ENCODE data around the gene WNK1. TPM values are rescaled to one million over a fixed set of nuclear protein-coding genes. Genes with fewer than 3 reads are reported as not detected.

Gene WNK1
- polyA plus RNA-seq, 1 donor, result 56.4 TPM

- H3K4me3 ChIP-seq (ENCODE audit: low read length), result no peak overlapping the region
- no peak for DNase-seq
- H3K27me3 ChIP-seq (ENCODE audit: control insufficient read depth, insufficient read depth, low read length), result no peaks in the 10 kb centered on the region
- H3K9me3 ChIP-seq (ENCODE audit: control insufficient read depth, low read depth, low read length), result peaks cover 3% of the 10 kb centered on the region
- no peak overlapping the region for H3K27ac ChIP-seq (ENCODE audit: low read length)
- 100% methylated on average over 1 of the region's 3 CpGs for WGBS (ENCODE audit: insufficient coverage, low lambda C conversion rate)
- no peaks in the 10 kb centered on the region for H3K4me1 ChIP-seq (ENCODE audit: control insufficient read depth, insufficient read depth, low read length)
- H3K36me3 ChIP-seq (ENCODE audit: control insufficient read depth, insufficient read depth, low read length), result peaks cover 10% of the 10 kb centered on the region
These were observed 65.7 kb downstream of the WNK1 start for GRCh38 chr12:817941-818600.

GRCh38 chr12:818733-819132 is 66.4 kb downstream of the WNK1 start:
- peaks cover 10% of the 10 kb centered on the region for H3K36me3 ChIP-seq (ENCODE audit: control insufficient read depth, insufficient read depth, low read length)
- no peaks in the 10 kb centered on the region for H3K4me1 ChIP-seq (ENCODE audit: control insufficient read depth, insufficient read depth, low read length)
- no peak for DNase-seq
- H3K9me3 ChIP-seq (ENCODE audit: control insufficient read depth, low read depth, low read length), result peaks cover 8% of the 10 kb centered on the region
- 100% methylated on average over 1 of the region's 5 CpGs for WGBS (ENCODE audit: insufficient coverage, low lambda C conversion rate)
- no peak overlapping the region for H3K4me3 ChIP-seq (ENCODE audit: low read length)
- no peak overlapping the region for H3K27ac ChIP-seq (ENCODE audit: low read length)
- H3K27me3 ChIP-seq (ENCODE audit: control insufficient read depth, insufficient read depth, low read length), result no peaks in the 10 kb centered on the region

GRCh38 chr12:820336-820735 is 68.0 kb downstream of the WNK1 start:
- peaks cover 8% of the 10 kb centered on the region for H3K9me3 ChIP-seq (ENCODE audit: control insufficient read depth, low read depth, low read length)
- H3K4me1 ChIP-seq (ENCODE audit: control insufficient read depth, insufficient read depth, low read length), result no peaks in the 10 kb centered on the region
- no CpG with 5 or more reads among the region's 1 CpG for WGBS (ENCODE audit: insufficient coverage, low lambda C conversion rate)
- no peak overlapping the region for H3K27ac ChIP-seq (ENCODE audit: low read length)
- no peak overlapping the region for H3K4me3 ChIP-seq (ENCODE audit: low read length)
- no peak for DNase-seq
- H3K36me3 ChIP-seq (ENCODE audit: control insufficient read depth, insufficient read depth, low read length), result peaks cover 4% of the 10 kb centered on the region
- H3K27me3 ChIP-seq (ENCODE audit: control insufficient read depth, insufficient read depth, low read length), result no peaks in the 10 kb centered on the region

GRCh38 chr12:823028-823698 is 70.8 kb downstream of the WNK1 start:
- WGBS (ENCODE audit: insufficient coverage, low lambda C conversion rate), result 93% methylated on average over 2 of the region's 2 CpGs

GRCh38 chr12:826331-826730 is 74.0 kb downstream of the WNK1 start:
- no CpG with 5 or more reads among the region's 1 CpG for WGBS (ENCODE audit: insufficient coverage, low lambda C conversion rate)
- peaks cover 8% of the 10 kb centered on the region for H3K9me3 ChIP-seq (ENCODE audit: control insufficient read depth, low read depth, low read length)

More at GRCh38 chr12:823028-823698, 70.8 kb downstream of the WNK1 start:
- Histone ChIP-seq H3K4me1 (ENCODE audit: control insufficient read depth, insufficient read depth, low read length) (no peaks in the 10 kb centered on the region), H3K27ac (ENCODE audit: low read length) (no peak overlapping the region), H3K9me3 (ENCODE audit: control insufficient read depth, low read depth, low read length) (peaks cover 8% of the 10 kb centered on the region), H3K36me3 (ENCODE audit: control insufficient read depth, insufficient read depth, low read length) (peaks cover 4% of the 10 kb centered on the region), H3K27me3 (ENCODE audit: control insufficient read depth, insufficient read depth, low read length) (no peaks in the 10 kb centered on the region), H3K4me3 (ENCODE audit: low read length) (no peak overlapping the region)
- DNase-seq, result no peak

GRCh38 chr12:828726-829395 is 76.5 kb downstream of the WNK1 start:
- Histone ChIP-seq H3K9me3 (ENCODE audit: control insufficient read depth, low read depth, low read length) (no peaks in the 10 kb centered on the region), H3K36me3 (ENCODE audit: control insufficient read depth, insufficient read depth, low read length) (peaks cover 23% of the 10 kb centered on the region), H3K27me3 (ENCODE audit: control insufficient read depth, insufficient read depth, low read length) (no peaks in the 10 kb centered on the region), H3K4me1 (ENCODE audit: control insufficient read depth, insufficient read depth, low read length) (no peaks in the 10 kb centered on the region), H3K4me3 (ENCODE audit: low read length) (no peak overlapping the region), H3K27ac (ENCODE audit: low read length) (no peak overlapping the region)
- DNase-seq, result no peak

More at GRCh38 chr12:826331-826730, 74.0 kb downstream of the WNK1 start:
- H3K27ac ChIP-seq (ENCODE audit: low read length), result no peak overlapping the region
- no peaks in the 10 kb centered on the region for H3K27me3 ChIP-seq (ENCODE audit: control insufficient read depth, insufficient read depth, low read length)
- H3K4me3 ChIP-seq (ENCODE audit: low read length), result no peak overlapping the region
- H3K4me1 ChIP-seq (ENCODE audit: control insufficient read depth, insufficient read depth, low read length), result no peaks in the 10 kb centered on the region
- peaks cover 21% of the 10 kb centered on the region for H3K36me3 ChIP-seq (ENCODE audit: control insufficient read depth, insufficient read depth, low read length)
- DNase-seq, result no peak

GRCh38 chr12:830111-830867 is 77.9 kb downstream of the WNK1 start:
- Histone ChIP-seq H3K4me3 (ENCODE audit: low read length) (no peak overlapping the region), H3K27ac (ENCODE audit: low read length) (no peak overlapping the region), H3K27me3 (ENCODE audit: control insufficient read depth, insufficient read depth, low read length) (no peaks in the 10 kb centered on the region), H3K9me3 (ENCODE audit: control insufficient read depth, low read depth, low read length) (no peaks in the 10 kb centered on the region), H3K36me3 (ENCODE audit: control insufficient read depth, insufficient read depth, low read length) (peaks cover 31% of the 10 kb centered on the region), H3K4me1 (ENCODE audit: control insufficient read depth, insufficient read depth, low read length) (no peaks in the 10 kb centered on the region)
- DNase-seq, result no peak
- no CpG with 5 or more reads among the region's 4 CpGs for WGBS (ENCODE audit: insufficient coverage, low lambda C conversion rate)

GRCh38 chr12:835754-836518 is 83.6 kb downstream of the WNK1 start:
- no peak overlapping the region for H3K27ac ChIP-seq (ENCODE audit: low read length)
- H3K36me3 ChIP-seq (ENCODE audit: control insufficient read depth, insufficient read depth, low read length), result peaks cover 12% of the 10 kb centered on the region
- H3K9me3 ChIP-seq (ENCODE audit: control insufficient read depth, low read depth, low read length), result no peaks in the 10 kb centered on the region
- H3K4me3 ChIP-seq (ENCODE audit: low read length), result no peak overlapping the region
- H3K27me3 ChIP-seq (ENCODE audit: control insufficient read depth, insufficient read depth, low read length), result no peaks in the 10 kb centered on the region
- H3K4me1 ChIP-seq (ENCODE audit: control insufficient read depth, insufficient read depth, low read length), result no peaks in the 10 kb centered on the region
- 100% methylated on average over 1 of the region's 3 CpGs for WGBS (ENCODE audit: insufficient coverage, low lambda C conversion rate)
- DNase-seq, result no peak

GRCh38 chr12:836952-837351 is 84.6 kb downstream of the WNK1 start:
- WGBS (ENCODE audit: insufficient coverage, low lambda C conversion rate), result no CpG with 5 or more reads among the region's 6 CpGs
- Histone ChIP-seq H3K4me3 (ENCODE audit: low read length) (no peak overlapping the region), H3K27me3 (ENCODE audit: control insufficient read depth, insufficient read depth, low read length) (no peaks in the 10 kb centered on the region), H3K27ac (ENCODE audit: low read length) (no peak overlapping the region), H3K9me3 (ENCODE audit: control insufficient read depth, low read depth, low read length) (no peaks in the 10 kb centered on the region), H3K4me1 (ENCODE audit: control insufficient read depth, insufficient read depth, low read length) (no peaks in the 10 kb centered on the region), H3K36me3 (ENCODE audit: control insufficient read depth, insufficient read depth, low read length) (peaks cover 12% of the 10 kb centered on the region)
- no peak for DNase-seq

GRCh38 chr12:837548-837947 is 85.2 kb downstream of the WNK1 start:
- no CpG with 5 or more reads among the region's 2 CpGs for WGBS (ENCODE audit: insufficient coverage, low lambda C conversion rate)
- H3K27me3 ChIP-seq (ENCODE audit: control insufficient read depth, insufficient read depth, low read length), result no peaks in the 10 kb centered on the region
- no peak overlapping the region for H3K27ac ChIP-seq (ENCODE audit: low read length)
- H3K4me1 ChIP-seq (ENCODE audit: control insufficient read depth, insufficient read depth, low read length), result no peaks in the 10 kb centered on the region
- no peaks in the 10 kb centered on the region for H3K9me3 ChIP-seq (ENCODE audit: control insufficient read depth, low read depth, low read length)
- H3K4me3 ChIP-seq (ENCODE audit: low read length), result no peak overlapping the region
- H3K36me3 ChIP-seq (ENCODE audit: control insufficient read depth, insufficient read depth, low read length), result peaks cover 12% of the 10 kb centered on the region
- peak in 1 of 2 donors; percentile 11 for DNase-seq

Measured in large intestine (tissue), 3 donors.